Immature natural killer cell (primary cell): Measurements from ENCODE around the gene KLHL21. TPM values are rescaled to one million over a fixed set of nuclear protein-coding genes. Genes with fewer than 3 reads are reported as not detected.
"Not testable (repeated sequence)": the region's sequence is repeated elsewhere in the genome, so short reads cannot be mapped to it uniquely, and the experiment has no call there.

Experiments used
- DNase-seq, 3 donors: peaks; one replicate each; pipeline ENCODE4 v3.0.0; 2022; ENCODE audit warnings: mixed read lengths in 1 of 3
- H3K27ac Mint-ChIP-seq, 6 donors: one replicate each; pipeline ENCODE4 v1.8.0; 2020; ENCODE audit warnings: mixed read lengths in 6 of 6, mild to moderate bottlenecking in 5 of 6, inconsistent platforms in 4 of 6, moderate library complexity in 3 of 6
- H3K27me3 Mint-ChIP-seq, 3 donors: one replicate each; pipeline ENCODE4 v1.8.0; 2020 to 2021; ENCODE audit warnings: low read depth in 3 of 3, mild to moderate bottlenecking in 3 of 3, mixed read lengths in 3 of 3, moderate library complexity in 3 of 3, inconsistent platforms in 1 of 3
- H3K36me3 Mint-ChIP-seq, 3 donors: one replicate each; pipeline ENCODE4 v1.8.0; 2020; ENCODE audit warnings: mixed read lengths in 3 of 3, inconsistent platforms in 2 of 3, mild to moderate bottlenecking in 2 of 3
- H3K4me1 Mint-ChIP-seq, 2 donors: one replicate each; pipeline ENCODE4 v1.8.0; 2020; ENCODE audit warnings: inconsistent platforms in 2 of 2, mild to moderate bottlenecking in 2 of 2, mixed read lengths in 2 of 2, moderate library complexity in 1 of 2
- H3K4me3 Mint-ChIP-seq, 5 donors: one replicate each; pipeline ENCODE4 v1.8.0; 2020; ENCODE audit warnings: mild to moderate bottlenecking in 5 of 5, mixed read lengths in 5 of 5, inconsistent platforms in 3 of 5, moderate library complexity in 3 of 5
- H3K9me3 Mint-ChIP-seq, 6 donors: one replicate each; pipeline ENCODE4 v1.8.0; 2020; ENCODE audit warnings: mild to moderate bottlenecking in 6 of 6, mixed read lengths in 6 of 6, inconsistent platforms in 4 of 6, moderate library complexity in 3 of 6
- polyA plus RNA-seq, 3 donors: library from polyadenylated mRNA; unstranded; fragments of 300-500 nt; fragmentation: Illumina TruSeq; gene quantifications; one replicate each; pipeline ENCODE4 v1.2.3, GENCODE V29; 2021

KLHL21 gene
- polyA plus RNA-seq, 3 donors from 2014 or later = 7.6 to 19.7 (median 9.2) TPM

GRCh38 chr1:6601049-6601922, 1.4 kb downstream of the KLHL21 start:
- H3K27ac Mint-ChIP-seq = peak overlapping the region; percentile 89 to 95 (median 93)
- H3K4me1 Mint-ChIP-seq = peaks cover 45 to 48% of the 10 kb centered on the region in 2 donors
- H3K9me3 Mint-ChIP-seq = no peaks in the 10 kb centered on the region
- H3K36me3 Mint-ChIP-seq = peaks cover 0 to 4% (median 0%) of the 10 kb centered on the region in 3 donors
- peak; percentile 55 to 68 (median 56) for DNase-seq
- peak overlapping the region; percentile 85 to 98 (median 96) for H3K4me3 Mint-ChIP-seq
- peaks cover 0 to 19% (median 3%) of the 10 kb centered on the region in 3 donors for H3K27me3 Mint-ChIP-seq

- Mint-ChIP-seq H3K36me3 (peaks cover 0 to 11% (median 0%) of the 10 kb centered on the region in 3 donors), H3K4me3 (peak overlapping the region; percentile 85 to 98 (median 96)), H3K4me1 (peaks cover 52 to 56% of the 10 kb centered on the region in 2 donors), H3K27me3 (peaks cover 1 to 19% (median 3%) of the 10 kb centered on the region in 3 donors), H3K9me3 (no peaks in the 10 kb centered on the region), H3K27ac (peak overlapping the region; percentile 89 to 95 (median 93))
- DNase-seq = no peak
Measured at GRCh38 chr1:6600410-6601048, 2.1 kb downstream of the KLHL21 start.

- peak overlapping the region; percentile 85 to 98 (median 96) for H3K4me3 Mint-ChIP-seq
- peaks cover 1 to 19% (median 3%) of the 10 kb centered on the region in 3 donors for H3K27me3 Mint-ChIP-seq
- not testable (repeated sequence) for DNase-seq, H3K9me3 Mint-ChIP-seq
- H3K4me1 Mint-ChIP-seq = peaks cover 58 to 60% of the 10 kb centered on the region in 2 donors
- peaks cover 0 to 17% (median 0%) of the 10 kb centered on the region in 3 donors for H3K36me3 Mint-ChIP-seq
- peak overlapping the region; percentile 87 to 95 (median 93) for H3K27ac Mint-ChIP-seq
Measured at GRCh38 chr1:6599991-6600390, 2.7 kb downstream of the KLHL21 start.

GRCh38 chr1:6599141-6599975, 3.3 kb downstream of the KLHL21 start:
- Mint-ChIP-seq H3K4me3 (peak overlapping the region; percentile 85 to 98 (median 96)), H3K27me3 (peaks cover 1 to 20% (median 3%) of the 10 kb centered on the region in 3 donors), H3K9me3 (no peaks in the 10 kb centered on the region), H3K4me1 (peaks cover 60 to 61% of the 10 kb centered on the region in 2 donors), H3K27ac (peak overlapping the region; percentile 84 to 95 (median 88)), H3K36me3 (peaks cover 0 to 19% (median 0%) of the 10 kb centered on the region in 3 donors)
- peak in 2 of 3 donors; percentile 40 to 45 for DNase-seq

- no peak for DNase-seq
- peaks cover 54 to 58% of the 10 kb centered on the region in 2 donors for H3K4me1 Mint-ChIP-seq
- no peaks in the 10 kb centered on the region for H3K9me3 Mint-ChIP-seq
- H3K27ac Mint-ChIP-seq = peak overlapping the region in 1 of 6 donors; percentile 17
- no peak overlapping the region for H3K4me3 Mint-ChIP-seq
- H3K27me3 Mint-ChIP-seq = peaks cover 0 to 7% (median 1%) of the 10 kb centered on the region in 3 donors
- peaks cover 0 to 25% (median 0%) of the 10 kb centered on the region in 3 donors for H3K36me3 Mint-ChIP-seq
Measured at GRCh38 chr1:6597777-6598131, 4.9 kb downstream of the KLHL21 start.

- no peak for DNase-seq
- Mint-ChIP-seq H3K4me1 (peaks cover 59 to 64% of the 10 kb centered on the region in 2 donors), H3K9me3 (no peaks in the 10 kb centered on the region), H3K27me3 (peaks cover 0 to 7% (median 1%) of the 10 kb centered on the region in 3 donors), H3K4me3 (no peak overlapping the region), H3K27ac (no peak overlapping the region), H3K36me3 (peaks cover 0 to 25% (median 0%) of the 10 kb centered on the region in 3 donors)
Measured at GRCh38 chr1:6596886-6597776, 5.5 kb downstream of the KLHL21 start.

GRCh38 chr1:6596351-6596750, 6.3 kb downstream of the KLHL21 start:
- H3K4me1 Mint-ChIP-seq = peaks cover 64 to 71% of the 10 kb centered on the region in 2 donors
- no peak overlapping the region for H3K4me3 Mint-ChIP-seq
- H3K27ac Mint-ChIP-seq = peak overlapping the region in 1 of 6 donors; percentile 41
- no peak for DNase-seq
- H3K36me3 Mint-ChIP-seq = peaks cover 0 to 25% (median 0%) of the 10 kb centered on the region in 3 donors
- no peaks in the 10 kb centered on the region for H3K9me3 Mint-ChIP-seq
- peaks cover 0 to 7% (median 1%) of the 10 kb centered on the region in 3 donors for H3K27me3 Mint-ChIP-seq

- no peak for DNase-seq
- H3K27me3 Mint-ChIP-seq = peaks cover 0 to 1% (median 1%) of the 10 kb centered on the region in 3 donors
- H3K4me1 Mint-ChIP-seq = peaks cover 62 to 71% of the 10 kb centered on the region in 2 donors
- no peaks in the 10 kb centered on the region for H3K9me3 Mint-ChIP-seq
- peak overlapping the region in 1 of 6 donors; percentile 31 for H3K27ac Mint-ChIP-seq
- peaks cover 0 to 25% (median 0%) of the 10 kb centered on the region in 3 donors for H3K36me3 Mint-ChIP-seq
- no peak overlapping the region for H3K4me3 Mint-ChIP-seq
Measured at GRCh38 chr1:6594977-6595740, 7.5 kb downstream of the KLHL21 start.

GRCh38 chr1:6593810-6594209, 8.9 kb downstream of the KLHL21 start:
- H3K27me3 Mint-ChIP-seq = peaks cover 1 to 3% (median 1%) of the 10 kb centered on the region in 3 donors
- DNase-seq = no peak
- H3K27ac Mint-ChIP-seq = peak overlapping the region in 1 of 6 donors; percentile 30
- peaks cover 0 to 25% (median 0%) of the 10 kb centered on the region in 3 donors for H3K36me3 Mint-ChIP-seq
- H3K4me3 Mint-ChIP-seq = peak overlapping the region in 1 of 5 donors; percentile 11
- H3K4me1 Mint-ChIP-seq = peaks cover 49 to 60% of the 10 kb centered on the region in 2 donors
- no peaks in the 10 kb centered on the region for H3K9me3 Mint-ChIP-seq

- peak overlapping the region in 1 of 6 donors; percentile 48 for H3K27ac Mint-ChIP-seq
- H3K4me3 Mint-ChIP-seq = peak overlapping the region in 2 of 5 donors; percentile 33
- H3K4me1 Mint-ChIP-seq = peaks cover 46 to 59% of the 10 kb centered on the region in 2 donors
- DNase-seq = no peak
- H3K36me3 Mint-ChIP-seq = peaks cover 0 to 25% (median 0%) of the 10 kb centered on the region in 3 donors
- H3K27me3 Mint-ChIP-seq = peaks cover 1 to 3% (median 1%) of the 10 kb centered on the region in 3 donors
- no peaks in the 10 kb centered on the region for H3K9me3 Mint-ChIP-seq
Measured at GRCh38 chr1:6592865-6593593, 9.6 kb downstream of the KLHL21 start.

- Mint-ChIP-seq H3K27ac (peak overlapping the region in 4 of 6 donors; percentile 19 to 80 (median 48)), H3K4me3 (peak overlapping the region in 4 of 5 donors; percentile 21 to 53 (median 33)), H3K36me3 (peaks cover 0 to 25% (median 0%) of the 10 kb centered on the region in 3 donors), H3K27me3 (peaks cover 1 to 3% (median 3%) of the 10 kb centered on the region in 3 donors), H3K4me1 (peaks cover 43 to 59% of the 10 kb centered on the region in 2 donors), H3K9me3 (no peaks in the 10 kb centered on the region)
- DNase-seq = peak in 1 of 3 donors; percentile 39
Measured at GRCh38 chr1:6592441-6592840, 10.2 kb downstream of the KLHL21 start.
